Common myeloid progenitor, CD34-positive (primary cell): ENCODE results near the gene MRAP.

Experiments used
- CTCF ChIA-PET: fragments of 350-600 bp; sonication (Branson Sonifier 250); formaldehyde crosslinking; loops from one replicate; lab custom pipeline; 2021; ENCODE audit warnings: antibody characterized with exemption; lab: Charles Lee
- POLR2A ChIA-PET: fragments of 350-600 bp; sonication (Branson Sonifier 250); formaldehyde crosslinking; loops from one replicate; lab custom pipeline; 2021; ENCODE audit warnings: antibody characterized with exemption; lab: Charles Lee
- DNase-seq, 3 donors: peaks; one replicate each; pipeline versions ENCODE4 v3.0.0 to v3.0.0-alpha.2; 2013
- H3K27ac ChIP-seq, 2 experiments: 1 replicate in 1 of 2; 2 replicates in 1 of 2; pipeline ENCODE4 v1.7.0; 2013; ENCODE audit warnings: inconsistent platforms in 2 of 2, low read length in 2 of 2, mild to moderate bottlenecking in 2 of 2, low read depth in 1 of 2, moderate library complexity in 1 of 2; ENCODE audit not compliant: severe bottlenecking in 2 of 2, insufficient read depth in 1 of 2, poor library complexity in 1 of 2
- H3K27me3 ChIP-seq, 5 experiments: replicated peaks in 2 of 5; 1 replicate in 3 of 5; 2 replicates in 2 of 5; pipeline versions ENCODE4 v1.6.1 to v1.7.0; 2013; ENCODE audit warnings: low read length in 4 of 5, mild to moderate bottlenecking in 2 of 5, moderate library complexity in 2 of 5, inconsistent platforms in 1 of 5; ENCODE audit not compliant: insufficient read depth in 5 of 5, control insufficient read depth in 4 of 5
- H3K36me3 ChIP-seq, 4 experiments: 1 replicate in 2 of 4; 2 replicates in 2 of 4; pipeline versions ENCODE4 v1.6.1 to v1.7.0; 2013; ENCODE audit warnings: low read length in 3 of 4, control low read depth in 1 of 4, mild to moderate bottlenecking in 1 of 4; ENCODE audit not compliant: control insufficient read depth in 4 of 4, insufficient read depth in 4 of 4
- H3K4me1 ChIP-seq, 4 experiments: 1 replicate in 3 of 4; 2 replicates in 1 of 4; pipeline versions ENCODE4 v1.6.1 to v1.7.1; 2013; ENCODE audit warnings: low read length in 3 of 4, mild to moderate bottlenecking in 3 of 4, control low read depth in 1 of 4, inconsistent platforms in 1 of 4, moderate library complexity in 1 of 4; ENCODE audit not compliant: control insufficient read depth in 4 of 4, insufficient read depth in 4 of 4; ENCODE audit errors: control extremely low read depth in 1 of 4
- H3K4me3 ChIP-seq, 7 experiments: 1 replicate in 4 of 7; 2 replicates in 3 of 7; pipeline versions ENCODE4 v1.5.1 to v1.7.0; 2013; ENCODE audit warnings: mild to moderate bottlenecking in 7 of 7, low read length in 6 of 7, moderate library complexity in 6 of 7, inconsistent platforms in 2 of 7, low read depth in 2 of 7, control low read depth in 1 of 7; ENCODE audit not compliant: insufficient read depth in 4 of 7, control insufficient read depth in 1 of 7; ENCODE audit errors: extremely low read depth in 1 of 7
- H3K9me3 ChIP-seq, 5 experiments: 1 replicate in 4 of 5; 2 replicates in 1 of 5; pipeline versions ENCODE4 v1.6.1 to v1.7.1; 2013; ENCODE audit warnings: low read length in 4 of 5, mild to moderate bottlenecking in 2 of 5, inconsistent platforms in 1 of 5, low read depth in 1 of 5, moderate library complexity in 1 of 5; ENCODE audit not compliant: control insufficient read depth in 4 of 5, insufficient read depth in 2 of 5; ENCODE audit errors: control extremely low read depth in 1 of 5
- WGBS: methylation state at CpG from one replicate; pipeline ENCODE4 v1.1.5; 2013; ENCODE audit not compliant: insufficient coverage; 5-methylcytosine and 5-hydroxymethylcytosine counted together

MRAP gene

GRCh38 chr21:32312976-32313375 is 14.3 kb downstream of the MRAP start:
- POLR2A ChIA-PET = no interaction called here
- no peak for DNase-seq
- CTCF ChIA-PET = no interaction called here

GRCh38 chr21:32314806-32315205 is 16.2 kb downstream of the MRAP start:
- no peaks in the 10 kb centered on the region for H3K9me3 ChIP-seq
- WGBS = 99% methylated on average over 13 of the region's 16 CpGs
- no peak for DNase-seq
- no peaks in the 10 kb centered on the region for H3K4me1 ChIP-seq
- ChIA-PET CTCF (no interaction called here), POLR2A (no interaction called here)
- no peaks in the 10 kb centered on the region for H3K27me3 ChIP-seq
- peaks cover 11 to 75% (median 57%) of the 10 kb centered on the region in 4 experiments for H3K36me3 ChIP-seq
- H3K27ac ChIP-seq = no peak overlapping the region
- no peak overlapping the region for H3K4me3 ChIP-seq

More at GRCh38 chr21:32312976-32313375, 14.3 kb downstream of the MRAP start:
- Histone ChIP-seq H3K4me1 (no peaks in the 10 kb centered on the region), H3K36me3 (peaks cover 7 to 64% (median 52%) of the 10 kb centered on the region in 4 experiments), H3K4me3 (no peak overlapping the region), H3K27me3 (no peaks in the 10 kb centered on the region), H3K27ac (no peak overlapping the region), H3K9me3 (no peaks in the 10 kb centered on the region)
- 100% methylated on average over 4 of the region's 6 CpGs for WGBS

- H3K27me3 ChIP-seq = no peaks in the 10 kb centered on the region
- H3K4me3 ChIP-seq = no peak overlapping the region
- POLR2A ChIA-PET = no interaction called here
- CTCF ChIA-PET = no interaction called here
- DNase-seq = no peak
- H3K4me1 ChIP-seq = no peaks in the 10 kb centered on the region
- 98% methylated on average over 13 of the region's 14 CpGs for WGBS
- H3K9me3 ChIP-seq = no peaks in the 10 kb centered on the region
- H3K27ac ChIP-seq = no peak overlapping the region
- peaks cover 13 to 84% (median 65%) of the 10 kb centered on the region in 4 experiments for H3K36me3 ChIP-seq
Measured at GRCh38 chr21:32315511-32316281, 17.0 kb downstream of the MRAP start.

GRCh38 chr21:32316361-32317215 is 17.9 kb downstream of the MRAP start:
- DNase-seq = no peak

GRCh38 chr21:32317726-32318125 is 19.1 kb downstream of the MRAP start:
- Histone ChIP-seq H3K36me3 (peaks cover 19 to 91% (median 72%) of the 10 kb centered on the region in 4 experiments), H3K4me1 (no peaks in the 10 kb centered on the region), H3K9me3 (no peaks in the 10 kb centered on the region), H3K27me3 (no peaks in the 10 kb centered on the region), H3K27ac (no peak overlapping the region), H3K4me3 (no peak overlapping the region)
- ChIA-PET CTCF (no interaction called here), POLR2A (no interaction called here)
- WGBS = 87% methylated on average over 9 of the region's 9 CpGs
- no peak for DNase-seq

More at GRCh38 chr21:32316361-32317215, 17.9 kb downstream of the MRAP start:
- no peak overlapping the region for H3K27ac ChIP-seq
- no peaks in the 10 kb centered on the region for H3K9me3 ChIP-seq
- H3K4me3 ChIP-seq = no peak overlapping the region
- POLR2A ChIA-PET = no interaction called here
- CTCF ChIA-PET = interaction anchor here (0.6 kb wide), 1 partner anchor 13 kb away, joined by 3 read pairs; no protein-coding TSS in a partner anchor
- 99% methylated on average over 20 of the region's 22 CpGs for WGBS
- H3K36me3 ChIP-seq = peaks cover 19 to 92% (median 71%) of the 10 kb centered on the region in 4 experiments
- no peaks in the 10 kb centered on the region for H3K27me3 ChIP-seq
- H3K4me1 ChIP-seq = no peaks in the 10 kb centered on the region

DNA sequence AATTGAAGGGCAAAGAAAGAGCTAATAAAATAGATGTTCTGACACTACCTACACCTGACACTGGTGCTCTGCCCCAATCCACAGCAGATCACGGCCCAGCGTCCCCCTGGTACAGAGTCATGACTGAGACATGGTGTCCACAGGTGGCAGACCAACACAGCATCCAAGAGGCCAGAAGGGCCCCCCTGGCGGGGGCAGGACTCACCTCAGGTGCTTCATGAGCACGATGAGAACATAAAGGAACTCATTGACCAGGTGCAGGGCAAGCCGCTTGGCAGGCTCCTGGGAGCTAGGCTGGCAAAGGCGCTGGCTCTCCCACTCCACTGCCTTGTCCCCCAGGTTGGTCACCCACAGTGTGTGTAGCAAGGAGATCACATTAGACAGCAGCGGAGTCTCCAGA is 20.4 kb downstream of the MRAP start:
- H3K4me1 ChIP-seq = no peaks in the 10 kb centered on the region
- H3K27me3 ChIP-seq = no peaks in the 10 kb centered on the region
- no peak overlapping the region for H3K4me3 ChIP-seq
- H3K9me3 ChIP-seq = no peaks in the 10 kb centered on the region
- peaks cover 17 to 94% (median 75%) of the 10 kb centered on the region in 4 experiments for H3K36me3 ChIP-seq
- WGBS = 97% methylated on average over 6 of the region's 7 CpGs
- DNase-seq = no peak
- H3K27ac ChIP-seq = no peak overlapping the region
- ChIA-PET POLR2A (no interaction called here), CTCF (no interaction called here)

GRCh38 chr21:32320059-32320458 is 21.4 kb downstream of the MRAP start:
- POLR2A ChIA-PET = no interaction called here
- Histone ChIP-seq H3K4me1 (no peaks in the 10 kb centered on the region), H3K36me3 (peaks cover 17 to 97% (median 78%) of the 10 kb centered on the region in 4 experiments), H3K27me3 (no peaks in the 10 kb centered on the region), H3K4me3 (no peak overlapping the region), H3K27ac (no peak overlapping the region), H3K9me3 (no peaks in the 10 kb centered on the region)
- DNase-seq = no peak
- 97% methylated on average over 6 of the region's 6 CpGs for WGBS
- CTCF ChIA-PET = no interaction called here
